GM23248 (cell line): Measurements from ENCODE around the gene PGA4.

Source experiments
- EZH2 ChIP-seq: fragments of 200-600 bp; sonication (generic); IDR thresholded peaks from 2 replicates; pipeline ENCODE4 v1.6.1; 2018; ENCODE audit warnings: antibody characterized with exemption, mild to moderate bottlenecking; ENCODE audit not compliant: insufficient read depth, poor library complexity, severe bottlenecking
- EZH2phosphoT487 ChIP-seq: fragments of 200-600 bp; sonication (generic); IDR thresholded peaks from 2 replicates; pipeline ENCODE4 v1.6.1; 2018; ENCODE audit warnings: antibody characterized with exemption, moderate library complexity, mild to moderate bottlenecking, low read depth; ENCODE audit not compliant: insufficient read depth

DNA sequence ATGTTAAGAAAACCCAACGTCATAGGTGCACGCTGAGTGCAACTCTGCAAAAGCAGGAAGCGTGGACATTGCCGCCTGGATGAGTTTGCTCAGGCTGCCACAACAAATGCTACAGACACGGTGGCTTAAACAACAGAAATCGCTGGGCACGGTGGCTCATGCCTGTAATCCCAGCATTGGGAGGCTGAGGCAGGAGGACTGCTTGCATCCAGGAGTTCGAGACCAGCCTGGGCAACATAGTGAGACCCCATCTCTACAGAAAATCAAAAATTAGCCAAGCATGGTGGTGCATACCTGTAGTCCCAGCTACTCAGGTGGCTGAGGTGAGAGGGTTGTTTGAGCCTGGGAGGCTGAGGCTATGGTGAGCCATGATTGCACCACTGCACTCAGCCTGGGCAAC lies 32.2 kb upstream of the PGA4 start:
- TF ChIP-seq EZH2, result no peak
- TF ChIP-seq EZH2phosphoT487, result no peak
